Neural progenitor cell (in vitro differentiated cells): ENCODE results near the gene ST7. TPM values are rescaled to one million over a fixed set of nuclear protein-coding genes. Genes with fewer than 3 reads are reported as not detected.

ENCODE experiments used
- DNase-seq: peaks from one replicate; pipeline ENCODE4 v3.0.0-alpha.2; 2016; ENCODE audit warnings: low spot score
- H2AFZ ChIP-seq: fragments of 200-600 bp; sonication (generic); replicated peaks from 2 replicates; pipeline ENCODE4 v1.6.1; 2016; ENCODE audit warnings: antibody characterized with exemption
- H3F3A ChIP-seq: fragments of 200-600 bp; sonication (generic); 2 replicates; pipeline ENCODE4 v1.6.1; 2016; ENCODE audit warnings: antibody characterized with exemption, low read depth
- H3K27ac ChIP-seq: fragments of 200-600 bp; sonication (generic); 2 replicates; pipeline ENCODE4 v1.5.1; 2016; ENCODE audit warnings: mild to moderate bottlenecking
- H3K27me3 ChIP-seq: fragments of 200-600 bp; sonication (generic); 2 replicates; pipeline ENCODE4 v1.6.1; 2016; ENCODE audit warnings: mild to moderate bottlenecking, moderate library complexity
- H3K36me3 ChIP-seq: fragments of 200-600 bp; sonication (generic); 2 replicates; pipeline ENCODE4 v1.5.1; 2016
- H3K4me1 ChIP-seq: fragments of 200-600 bp; sonication (generic); 2 replicates; pipeline ENCODE4 v1.6.1; 2016; ENCODE audit warnings: mixed run types
- H3K4me2 ChIP-seq: fragments of 200-600 bp; sonication (generic); 2 replicates; pipeline ENCODE4 v1.6.1; 2016
- H3K4me3 ChIP-seq: fragments of 200-600 bp; sonication (generic); 2 replicates; pipeline ENCODE4 v1.5.1; 2016
- H3K79me2 ChIP-seq: fragments of 200-600 bp; sonication (generic); 2 replicates; pipeline ENCODE4 v1.6.1; 2016; ENCODE audit warnings: low read depth
- H3K9ac ChIP-seq: fragments of 200-600 bp; sonication (generic); 2 replicates; pipeline ENCODE4 v1.6.1; 2016
- H3K9me3 ChIP-seq: fragments of 200-600 bp; sonication (generic); 2 replicates; pipeline ENCODE4 v1.5.1; 2016; ENCODE audit warnings: low read depth
- H4K20me1 ChIP-seq: fragments of 200-600 bp; sonication (generic); 2 replicates; pipeline ENCODE4 v1.6.1; 2016; ENCODE audit warnings: low read depth
- H3K27ac Mint-ChIP-seq: 3 replicates; pipeline ENCODE4 v1.8.0; 2021; ENCODE audit warnings: mixed read lengths
- H3K27me3 Mint-ChIP-seq: 2 replicates; pipeline ENCODE4 v1.8.0; 2022; ENCODE audit warnings: low read depth, mild to moderate bottlenecking, inconsistent platforms, moderate library complexity, mixed read lengths; ENCODE audit not compliant: insufficient read depth
- H3K36me3 Mint-ChIP-seq: 3 replicates; pipeline ENCODE4 v1.8.0; 2021; ENCODE audit warnings: mixed read lengths
- H3K4me1 Mint-ChIP-seq: 3 replicates; pipeline ENCODE4 v1.8.0; 2021; ENCODE audit warnings: mixed read lengths
- H3K4me3 Mint-ChIP-seq: 3 replicates; pipeline ENCODE4 v1.8.0; 2021; ENCODE audit warnings: mild to moderate bottlenecking, moderate library complexity, mixed read lengths
- H3K9me3 Mint-ChIP-seq: 3 replicates; pipeline ENCODE4 v1.8.0; 2020; ENCODE audit warnings: mixed read lengths
- EZH2 ChIP-seq: fragments of 200-600 bp; sonication (generic); IDR thresholded peaks from 2 replicates; pipeline ENCODE4 v1.6.1; 2017; ENCODE audit warnings: antibody characterized with exemption, mild to moderate bottlenecking, moderate library complexity
- EZH2phosphoT487 ChIP-seq: fragments of 200-600 bp; sonication (generic); IDR thresholded peaks from 2 replicates; pipeline ENCODE4 v1.6.1; 2017; ENCODE audit warnings: antibody characterized with exemption
- total RNA-seq: library from RNA; depleted of rRNA; stranded (reverse); fragments of >200 nt; gene quantifications from 2 replicates; pipeline ENCODE4 v1.2.3, GENCODE V29; 2015; ENCODE audit warnings: low replicate concordance
- TF ChIP-seq, protein P1 (sequence below): fragments of 200-600 bp; sonication (generic); IDR thresholded peaks from 2 replicates; pipeline ENCODE4 v1.5.1; 2017; ENCODE audit warnings: antibody characterized with exemption, mild to moderate bottlenecking

The ST7 gene
- total RNA-seq, 1 donor from 2014 or later = 5.8 TPM

GRCh38 chr7:117074378-117074777 is 121.1 kb downstream of the ST7 start:
- Histone ChIP-seq H3K4me1 (peaks cover 20% of the 10 kb centered on the region), H3K4me3 (no peak overlapping the region)

DNA sequence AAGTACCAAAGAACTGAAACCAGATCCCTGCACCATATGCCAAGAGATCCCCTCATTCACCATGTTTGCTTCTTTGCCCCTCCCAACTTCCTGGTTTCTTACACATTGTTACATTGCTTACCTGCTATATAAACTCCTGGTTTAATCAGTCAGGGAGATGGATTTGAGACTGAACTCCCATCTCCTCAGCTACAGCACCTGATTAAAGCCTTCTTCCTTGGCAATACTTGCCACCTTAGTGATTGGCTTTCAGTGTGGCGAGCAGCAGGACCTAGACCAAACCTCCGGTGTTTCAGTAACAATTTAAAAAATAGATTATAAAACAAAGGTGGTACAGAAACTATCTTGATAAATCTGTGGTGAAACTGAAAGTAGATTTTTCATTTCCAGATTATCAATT is 122.6 kb downstream of the ST7 start:
- Histone ChIP-seq H3K27me3 (peaks cover 25% of the 10 kb centered on the region), H3K27ac (no peak overlapping the region), H3K9me3 (no peaks in the 10 kb centered on the region), H3K36me3 (no peaks in the 10 kb centered on the region), H3K9ac (no peak overlapping the region), H2AFZ (no peak overlapping the region), H3F3A (peaks cover 17% of the 10 kb centered on the region), H4K20me1 (peaks cover 22% of the 10 kb centered on the region), H3K79me2 (no peaks in the 10 kb centered on the region), H3K4me2 (no peak overlapping the region), H3K4me3 (no peak overlapping the region), H3K4me1 (peaks cover 20% of the 10 kb centered on the region)
- TF ChIP-seq EZH2phosphoT487 = no peak
- TF ChIP-seq, protein P1, sequence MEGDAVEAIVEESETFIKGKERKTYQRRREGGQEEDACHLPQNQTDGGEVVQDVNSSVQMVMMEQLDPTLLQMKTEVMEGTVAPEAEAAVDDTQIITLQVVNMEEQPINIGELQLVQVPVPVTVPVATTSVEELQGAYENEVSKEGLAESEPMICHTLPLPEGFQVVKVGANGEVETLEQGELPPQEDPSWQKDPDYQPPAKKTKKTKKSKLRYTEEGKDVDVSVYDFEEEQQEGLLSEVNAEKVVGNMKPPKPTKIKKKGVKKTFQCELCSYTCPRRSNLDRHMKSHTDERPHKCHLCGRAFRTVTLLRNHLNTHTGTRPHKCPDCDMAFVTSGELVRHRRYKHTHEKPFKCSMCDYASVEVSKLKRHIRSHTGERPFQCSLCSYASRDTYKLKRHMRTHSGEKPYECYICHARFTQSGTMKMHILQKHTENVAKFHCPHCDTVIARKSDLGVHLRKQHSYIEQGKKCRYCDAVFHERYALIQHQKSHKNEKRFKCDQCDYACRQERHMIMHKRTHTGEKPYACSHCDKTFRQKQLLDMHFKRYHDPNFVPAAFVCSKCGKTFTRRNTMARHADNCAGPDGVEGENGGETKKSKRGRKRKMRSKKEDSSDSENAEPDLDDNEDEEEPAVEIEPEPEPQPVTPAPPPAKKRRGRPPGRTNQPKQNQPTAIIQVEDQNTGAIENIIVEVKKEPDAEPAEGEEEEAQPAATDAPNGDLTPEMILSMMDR = no peak
- no peak for TF ChIP-seq EZH2
- no peak for DNase-seq
- no peaks in the 10 kb centered on the region for H3K27me3 Mint-ChIP-seq
- no peaks in the 10 kb centered on the region for H3K9me3 Mint-ChIP-seq
- H3K27ac Mint-ChIP-seq = no peak overlapping the region
- peaks cover 27% of the 10 kb centered on the region for H3K4me1 Mint-ChIP-seq
- peaks cover 3% of the 10 kb centered on the region for H3K36me3 Mint-ChIP-seq
- no peak overlapping the region for H3K4me3 Mint-ChIP-seq

More at GRCh38 chr7:117074378-117074777, 121.1 kb downstream of the ST7 start:
- Mint-ChIP-seq H3K27ac (no peak overlapping the region), H3K36me3 (peaks cover 4% of the 10 kb centered on the region), H3K4me1 (peaks cover 27% of the 10 kb centered on the region), H3K4me3 (no peak overlapping the region), H3K9me3 (no peaks in the 10 kb centered on the region), H3K27me3 (peaks cover 3% of the 10 kb centered on the region)
- Histone ChIP-seq H3K9ac (no peak overlapping the region), H3K79me2 (no peaks in the 10 kb centered on the region), H3K9me3 (no peaks in the 10 kb centered on the region), H3K36me3 (no peaks in the 10 kb centered on the region), H4K20me1 (peaks cover 22% of the 10 kb centered on the region), H3F3A (peaks cover 17% of the 10 kb centered on the region), H2AFZ (no peak overlapping the region), H3K27me3 (peaks cover 25% of the 10 kb centered on the region), H3K4me2 (peak overlapping the region; percentile 25), H3K27ac (no peak overlapping the region)
- peak; percentile 97 for TF ChIP-seq EZH2phosphoT487
- no peak for TF ChIP-seq EZH2
- peak; percentile 53 for DNase-seq

DNA sequence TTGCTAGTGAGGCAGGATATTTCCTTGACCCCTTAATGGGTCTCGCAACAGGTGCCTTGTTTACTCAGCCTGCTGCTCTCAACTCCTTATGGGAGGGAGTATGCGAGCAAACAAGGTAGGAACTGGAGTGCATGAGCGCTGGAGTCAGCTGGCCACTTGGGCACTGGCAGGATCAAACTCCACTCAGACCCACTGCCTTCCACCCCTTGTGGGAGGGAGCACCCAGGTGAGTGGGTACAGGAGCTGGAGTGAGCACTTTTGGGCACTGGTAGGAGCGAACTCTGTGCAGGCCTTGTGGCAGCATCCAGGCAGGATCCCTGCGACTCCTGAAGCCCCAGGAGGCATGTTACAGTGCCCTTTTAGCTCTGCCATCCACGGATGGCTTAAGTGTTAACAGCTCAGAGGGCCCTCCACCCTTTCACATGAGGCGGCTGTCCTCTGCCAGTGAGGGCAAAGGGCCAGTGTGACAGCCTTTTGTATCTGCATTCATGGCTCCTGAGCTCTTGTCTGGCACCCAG is 123.2 kb downstream of the ST7 start:
- Histone ChIP-seq H4K20me1 (peaks cover 22% of the 10 kb centered on the region), H2AFZ (no peak overlapping the region), H3K27ac (no peak overlapping the region), H3K27me3 (peaks cover 23% of the 10 kb centered on the region), H3K9me3 (no peaks in the 10 kb centered on the region), H3K4me1 (peaks cover 20% of the 10 kb centered on the region), H3K4me2 (no peak overlapping the region), H3K36me3 (no peaks in the 10 kb centered on the region), H3F3A (peaks cover 17% of the 10 kb centered on the region), H3K79me2 (no peaks in the 10 kb centered on the region), H3K9ac (no peak overlapping the region), H3K4me3 (no peak overlapping the region)
- H3K9me3 Mint-ChIP-seq = no peaks in the 10 kb centered on the region
- H3K27me3 Mint-ChIP-seq = no peaks in the 10 kb centered on the region
- peak overlapping the region; percentile 69 for H3K27ac Mint-ChIP-seq
- H3K4me1 Mint-ChIP-seq = peaks cover 26% of the 10 kb centered on the region
- no peak overlapping the region for H3K4me3 Mint-ChIP-seq
- no peak for DNase-seq
- no peak for TF ChIP-seq EZH2phosphoT487
- TF ChIP-seq, protein P1 = no peak
- TF ChIP-seq EZH2 = no peak
- peaks cover 3% of the 10 kb centered on the region for H3K36me3 Mint-ChIP-seq

GRCh38 chr7:117077658-117078057 is 124.4 kb downstream of the ST7 start:
- Histone ChIP-seq H3K4me3 (no peak overlapping the region), H3K27me3 (peaks cover 20% of the 10 kb centered on the region), H4K20me1 (peaks cover 15% of the 10 kb centered on the region), H3F3A (peaks cover 13% of the 10 kb centered on the region), H3K4me1 (peaks cover 23% of the 10 kb centered on the region), H3K36me3 (no peaks in the 10 kb centered on the region), H3K4me2 (no peak overlapping the region), H2AFZ (no peak overlapping the region), H3K9me3 (no peaks in the 10 kb centered on the region), H3K79me2 (no peaks in the 10 kb centered on the region), H3K27ac (no peak overlapping the region), H3K9ac (no peak overlapping the region)
- H3K36me3 Mint-ChIP-seq = peaks cover 3% of the 10 kb centered on the region
- H3K27ac Mint-ChIP-seq = no peak overlapping the region
- peaks cover 21% of the 10 kb centered on the region for H3K4me1 Mint-ChIP-seq
- TF ChIP-seq, protein P1 = no peak
- TF ChIP-seq EZH2phosphoT487 = no peak
- TF ChIP-seq EZH2 = no peak
- no peaks in the 10 kb centered on the region for H3K9me3 Mint-ChIP-seq
- no peak overlapping the region for H3K4me3 Mint-ChIP-seq
- no peaks in the 10 kb centered on the region for H3K27me3 Mint-ChIP-seq
- DNase-seq = no peak
